Coronary artery (tissue), 2 donors: ENCODE results near the gene AADACL4.

Experiments used
- DNase-seq: peaks from one replicate; pipeline ENCODE4 v3.0.0-alpha.2; 2017; ENCODE audit warnings: low spot score
- H3K27ac ChIP-seq, 2 donors: fragments of 200-600 bp; sonication (generic); one replicate each; pipeline ENCODE4 v1.5.1; 2016 to 2019
- H3K4me3 ChIP-seq: fragments of 200-600 bp; sonication (generic); 2 replicates; pipeline ENCODE4 v1.5.1; 2016; ENCODE audit warnings: mild to moderate bottlenecking, moderate library complexity
- TF ChIP-seq, protein P1 (sequence below): fragments of 200-600 bp; sonication (generic); IDR thresholded peaks from one replicate; pipeline ENCODE4 v1.5.1; 2019; ENCODE audit warnings: antibody characterized with exemption

AADACL4 gene

DNA sequence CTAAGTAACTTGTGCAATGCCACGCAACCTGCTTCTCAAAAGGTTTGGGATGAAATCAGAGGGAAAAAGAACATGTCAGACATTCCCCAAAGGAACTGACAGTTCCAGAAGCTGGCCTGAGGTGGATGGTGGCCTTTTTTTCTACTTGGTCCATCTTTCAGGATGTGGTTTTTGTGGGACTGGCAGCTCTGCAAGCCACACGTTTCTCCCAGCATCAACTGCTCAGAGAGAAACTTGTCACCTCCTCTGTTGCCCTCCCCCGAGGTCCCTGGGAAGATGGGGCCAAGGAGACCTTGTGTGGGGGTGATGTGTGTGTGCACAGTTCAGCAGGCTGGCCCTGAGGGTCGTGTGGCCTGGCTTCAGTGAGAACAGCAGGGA, 23.4 kb upstream of the AADACL4 start:
- Histone ChIP-seq H3K27ac (peak overlapping the region; percentile 97 to 98), H3K4me3 (no peak overlapping the region)
- TF ChIP-seq, protein P1, sequence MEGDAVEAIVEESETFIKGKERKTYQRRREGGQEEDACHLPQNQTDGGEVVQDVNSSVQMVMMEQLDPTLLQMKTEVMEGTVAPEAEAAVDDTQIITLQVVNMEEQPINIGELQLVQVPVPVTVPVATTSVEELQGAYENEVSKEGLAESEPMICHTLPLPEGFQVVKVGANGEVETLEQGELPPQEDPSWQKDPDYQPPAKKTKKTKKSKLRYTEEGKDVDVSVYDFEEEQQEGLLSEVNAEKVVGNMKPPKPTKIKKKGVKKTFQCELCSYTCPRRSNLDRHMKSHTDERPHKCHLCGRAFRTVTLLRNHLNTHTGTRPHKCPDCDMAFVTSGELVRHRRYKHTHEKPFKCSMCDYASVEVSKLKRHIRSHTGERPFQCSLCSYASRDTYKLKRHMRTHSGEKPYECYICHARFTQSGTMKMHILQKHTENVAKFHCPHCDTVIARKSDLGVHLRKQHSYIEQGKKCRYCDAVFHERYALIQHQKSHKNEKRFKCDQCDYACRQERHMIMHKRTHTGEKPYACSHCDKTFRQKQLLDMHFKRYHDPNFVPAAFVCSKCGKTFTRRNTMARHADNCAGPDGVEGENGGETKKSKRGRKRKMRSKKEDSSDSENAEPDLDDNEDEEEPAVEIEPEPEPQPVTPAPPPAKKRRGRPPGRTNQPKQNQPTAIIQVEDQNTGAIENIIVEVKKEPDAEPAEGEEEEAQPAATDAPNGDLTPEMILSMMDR: no peak
- no peak for DNase-seq

DNA sequence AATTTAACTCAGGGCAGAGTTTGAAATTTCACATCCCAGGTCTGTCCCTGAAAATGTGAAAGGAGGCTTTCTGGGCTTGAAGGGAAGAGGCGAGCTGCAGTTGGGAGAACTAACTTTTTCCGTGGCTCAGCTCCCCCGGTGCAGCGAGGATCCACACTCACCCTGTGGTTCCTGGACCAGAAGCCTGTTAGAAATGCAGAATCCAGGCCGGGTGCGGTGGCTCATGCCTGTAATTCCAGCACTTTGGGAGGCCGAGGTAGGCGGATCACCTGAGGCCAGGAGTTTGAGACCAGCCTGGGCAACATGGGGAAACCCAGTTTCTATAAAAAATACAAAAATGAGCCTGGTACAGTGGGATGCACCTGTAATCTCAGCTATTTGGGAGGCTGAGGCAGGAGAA, 23.0 kb upstream of the AADACL4 start:
- DNase-seq: no peak
- Histone ChIP-seq H3K27ac (peak overlapping the region; percentile 97 to 98), H3K4me3 (no peak overlapping the region)
- TF ChIP-seq, protein P1: no peak

DNA sequence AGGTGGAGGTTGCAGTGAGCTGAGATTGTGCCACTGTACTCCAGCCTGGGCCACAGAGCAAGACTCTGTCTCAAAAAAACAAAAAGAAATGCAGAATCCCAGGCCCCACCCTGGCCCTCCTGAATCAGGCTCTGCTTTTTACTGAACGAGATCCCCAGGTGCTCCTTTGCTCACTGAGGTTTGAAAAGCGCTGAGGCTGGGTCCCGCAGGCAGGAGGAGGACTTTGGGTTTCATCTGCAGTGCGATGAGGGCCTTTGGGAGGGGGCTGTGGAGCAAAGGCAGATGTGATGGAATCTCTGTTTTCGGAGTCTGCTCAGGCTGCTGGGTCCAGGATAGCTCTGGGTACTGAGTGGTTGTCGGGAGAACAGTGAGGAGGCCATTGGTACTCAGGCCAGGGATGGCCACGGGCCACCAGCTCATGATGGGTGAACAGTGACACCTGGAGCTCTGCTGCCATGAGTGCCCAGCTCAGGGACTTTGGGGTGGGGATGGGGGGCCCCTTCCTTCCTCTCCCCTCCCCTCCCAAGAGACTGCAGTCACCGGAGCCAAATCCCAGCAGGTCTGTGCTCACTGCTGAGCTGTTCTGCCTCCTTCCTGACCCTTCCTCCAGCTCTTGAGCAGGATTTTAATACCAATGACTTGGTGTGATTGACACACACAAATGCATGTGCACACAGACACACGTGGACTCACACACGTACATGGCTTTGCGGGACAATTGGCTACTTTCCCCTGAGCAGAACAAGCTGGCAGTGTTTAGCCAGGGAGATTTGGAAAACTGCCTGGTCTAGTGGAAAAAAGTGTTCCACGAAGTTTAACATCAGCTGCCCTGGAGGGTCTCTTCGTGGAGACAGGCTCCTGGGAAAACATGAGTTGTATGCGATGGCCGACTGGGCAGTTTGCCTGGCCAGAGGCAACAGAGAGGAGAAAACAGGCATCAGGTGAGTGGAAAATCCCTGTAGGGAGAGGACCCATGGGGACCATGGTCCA, 22.2 kb upstream of the AADACL4 start:
- TF ChIP-seq, protein P1: no peak
- H3K27ac ChIP-seq: peak overlapping the region; percentile 97 to 98
- no peak for DNase-seq
- peak overlapping the region; percentile 41 for H3K4me3 ChIP-seq

DNA sequence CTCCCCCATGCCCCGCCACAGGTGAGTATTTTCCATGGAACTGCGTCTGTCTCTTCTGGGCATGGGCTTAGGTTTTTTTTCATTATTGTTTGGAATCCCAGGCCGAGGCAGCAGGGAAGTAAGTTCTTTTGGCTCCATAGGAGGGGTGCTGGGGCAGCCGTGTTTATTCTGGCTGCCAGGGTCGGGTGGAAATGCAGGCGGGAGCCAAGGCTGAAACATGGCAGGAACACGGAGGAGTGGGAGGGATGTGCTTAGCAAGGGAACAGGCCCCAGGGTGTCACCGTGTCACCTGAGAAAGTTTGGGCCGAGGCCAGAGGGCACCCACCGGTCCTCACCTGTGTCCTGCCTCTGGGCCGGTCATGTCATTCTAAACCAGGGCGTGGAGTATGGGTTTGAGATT, 21.4 kb upstream of the AADACL4 start:
- TF ChIP-seq, protein P1: no peak
- peak overlapping the region; percentile 97 to 98 for H3K27ac ChIP-seq
- no peak for DNase-seq
- H3K4me3 ChIP-seq: peak overlapping the region; percentile 41

DNA sequence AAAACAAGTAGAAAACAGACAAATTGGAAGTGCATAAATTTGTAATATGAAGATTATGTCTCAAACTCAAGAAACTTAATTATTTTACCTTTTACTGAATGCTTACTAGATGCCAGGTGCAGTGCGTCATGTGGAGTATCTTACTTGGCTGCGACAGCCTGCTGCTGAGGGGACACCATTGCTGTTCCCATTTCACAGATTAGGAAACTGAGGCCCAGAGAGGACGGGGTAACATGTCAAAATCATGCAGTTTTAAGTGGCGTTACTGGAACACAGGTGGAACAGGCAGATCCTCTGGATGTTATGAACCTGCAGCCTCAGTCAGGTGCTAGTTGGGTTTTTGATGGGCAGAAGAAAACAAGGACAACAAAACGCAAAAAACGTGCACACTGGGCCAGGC, 18.6 kb upstream of the AADACL4 start:
- Histone ChIP-seq H3K4me3 (no peak overlapping the region), H3K27ac (no peak overlapping the region)
- TF ChIP-seq, protein P1: no peak
- DNase-seq: no peak

DNA sequence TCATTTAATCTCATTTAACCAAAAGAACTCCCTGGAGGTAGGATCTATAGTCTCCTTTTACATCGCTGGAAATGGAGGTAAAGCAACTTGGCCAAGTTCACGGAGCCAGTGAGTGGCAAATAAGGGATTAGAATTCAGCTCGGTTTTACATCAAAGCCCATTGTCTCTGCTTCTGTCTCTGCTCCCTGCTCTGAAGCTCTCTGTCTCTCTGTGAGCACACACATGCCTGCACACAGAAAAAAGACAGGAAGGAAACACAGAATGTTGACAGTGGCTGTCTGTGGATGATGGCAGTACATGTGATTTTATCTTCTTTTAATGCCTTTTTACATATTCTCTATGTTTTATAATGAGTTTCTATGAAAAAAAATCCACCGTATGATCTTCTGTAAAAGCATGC, 17.0 kb upstream of the AADACL4 start:
- Histone ChIP-seq H3K27ac (no peak overlapping the region), H3K4me3 (no peak overlapping the region)
- DNase-seq: no peak
- TF ChIP-seq, protein P1: no peak

DNA sequence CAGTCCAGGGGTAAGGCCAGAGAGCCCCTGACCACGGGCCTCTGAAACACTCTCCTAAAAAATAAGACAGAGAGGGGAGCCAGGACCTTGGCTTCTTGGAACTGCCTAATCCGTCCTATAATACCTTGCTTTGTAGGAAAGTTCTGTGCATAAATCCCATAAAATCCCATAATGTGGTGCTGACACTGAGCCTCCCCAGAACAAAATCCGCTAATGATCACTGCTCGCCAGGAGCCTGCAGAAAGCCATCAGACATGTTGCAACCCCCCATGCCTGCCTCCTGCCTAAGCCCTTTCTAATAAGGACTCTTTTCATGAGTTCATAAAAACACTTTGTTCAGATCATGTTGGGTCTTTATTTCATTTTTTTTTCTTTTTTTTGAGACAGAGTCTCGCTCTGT, 16.6 kb upstream of the AADACL4 start:
- no peak overlapping the region for H3K4me3 ChIP-seq
- TF ChIP-seq, protein P1: no peak
- no peak for DNase-seq

More for the DNA sequence above, 16.6 kb upstream of the AADACL4 start:
- no peak overlapping the region for H3K27ac ChIP-seq
